ENCODE measurements around the gene PABPC1L2B.
"Not testable (repeated sequence)": the region's sequence is repeated elsewhere in the genome, so short reads cannot be mapped to it uniquely, and the experiment has no call there.

- not testable (repeated sequence) for TF ChIP-seq CTCF, POLR2A (IDR thresholded peaks at IDR 0.05)
Observed at GRCh38 chrX:72980894-72981469, 21.8 kb upstream of the PABPC1L2B start.
